Measurements from ENCODE around the gene HEBP2. TPM values are rescaled to one million over a fixed set of nuclear protein-coding genes. Genes with fewer than 3 reads are reported as not detected.
A peak's percentile ranks its signal among the peaks of the same experiment; 100 is the strongest.

Gene HEBP2
- total RNA-seq, 2 donors from 2014 or later, result 36.5 to 41.1 TPM

- Mint-ChIP-seq H3K4me1 (ENCODE audit: low read depth) (no peaks in the 10 kb centered on the region), H3K9me3 (no peaks in the 10 kb centered on the region), H3K27ac (no peak overlapping the region), H3K27me3 (ENCODE audit: low read depth) (no peaks in the 10 kb centered on the region), H3K4me3 (no peak overlapping the region), H3K36me3 (ENCODE audit: insufficient read depth in 2 of 2) (no peaks in the 10 kb centered on the region)
- DNase-seq (no peak), ATAC-seq (replicated peaks in 1 of 2) (no peak)
Observed at GRCh38 chr6:138434096-138434495, 30.1 kb downstream of the HEBP2 start.

GRCh38 chr6:138434925-138435324, 30.9 kb downstream of the HEBP2 start:
- Mint-ChIP-seq H3K4me3 (no peak overlapping the region), H3K27ac (no peak overlapping the region), H3K27me3 (ENCODE audit: low read depth) (no peaks in the 10 kb centered on the region), H3K36me3 (ENCODE audit: insufficient read depth in 2 of 2) (no peaks in the 10 kb centered on the region), H3K4me1 (ENCODE audit: low read depth) (no peaks in the 10 kb centered on the region), H3K9me3 (no peaks in the 10 kb centered on the region)
- DNase-seq (no peak), ATAC-seq (replicated peaks in 1 of 2) (no peak)

- H3K36me3 Mint-ChIP-seq (ENCODE audit: insufficient read depth in 2 of 2), result no peaks in the 10 kb centered on the region
Observed at GRCh38 chr6:138439546-138439945, 35.5 kb downstream of the HEBP2 start.

GRCh38 chr6:138440296-138440695, 36.3 kb downstream of the HEBP2 start:
- no peak overlapping the region for H3K27ac Mint-ChIP-seq
- no peaks in the 10 kb centered on the region for H3K27me3 Mint-ChIP-seq (ENCODE audit: low read depth)
- H3K4me1 Mint-ChIP-seq (ENCODE audit: low read depth), result no peaks in the 10 kb centered on the region
- ATAC-seq (replicated peaks in 1 of 2) (no peak), DNase-seq (no peak)
- no peak overlapping the region for H3K4me3 Mint-ChIP-seq
- H3K36me3 Mint-ChIP-seq (ENCODE audit: insufficient read depth in 2 of 2), result no peaks in the 10 kb centered on the region
- H3K9me3 Mint-ChIP-seq, result no peaks in the 10 kb centered on the region

More at GRCh38 chr6:138439546-138439945, 35.5 kb downstream of the HEBP2 start:
- ATAC-seq (replicated peaks in 1 of 2) (no peak), DNase-seq (no peak)
- no peaks in the 10 kb centered on the region for H3K27me3 Mint-ChIP-seq (ENCODE audit: low read depth)
- no peak overlapping the region for H3K4me3 Mint-ChIP-seq
- no peaks in the 10 kb centered on the region for H3K4me1 Mint-ChIP-seq (ENCODE audit: low read depth)
- no peaks in the 10 kb centered on the region for H3K9me3 Mint-ChIP-seq
- H3K27ac Mint-ChIP-seq, result no peak overlapping the region

- H3K9me3 Mint-ChIP-seq, result no peaks in the 10 kb centered on the region
- no peak overlapping the region for H3K4me3 Mint-ChIP-seq
- H3K36me3 Mint-ChIP-seq (ENCODE audit: insufficient read depth in 2 of 2), result no peaks in the 10 kb centered on the region
- ATAC-seq (replicated peaks in 1 of 2), result no peak
- no peak overlapping the region for H3K27ac Mint-ChIP-seq
- H3K4me1 Mint-ChIP-seq (ENCODE audit: low read depth), result no peaks in the 10 kb centered on the region
- H3K27me3 Mint-ChIP-seq (ENCODE audit: low read depth), result no peaks in the 10 kb centered on the region
- DNase-seq, result no peak
Observed at GRCh38 chr6:138440758-138441357, 36.8 kb downstream of the HEBP2 start.

- no peak for ATAC-seq (replicated peaks in 1 of 2)
Observed at GRCh38 chr6:138441965-138442364, 37.9 kb downstream of the HEBP2 start.

GRCh38 chr6:138442663-138443062, 38.6 kb downstream of the HEBP2 start:
- Mint-ChIP-seq H3K4me1 (ENCODE audit: low read depth) (no peaks in the 10 kb centered on the region), H3K4me3 (no peak overlapping the region), H3K36me3 (ENCODE audit: insufficient read depth in 2 of 2) (no peaks in the 10 kb centered on the region), H3K27me3 (ENCODE audit: low read depth) (no peaks in the 10 kb centered on the region), H3K27ac (no peak overlapping the region), H3K9me3 (no peaks in the 10 kb centered on the region)
- ATAC-seq (replicated peaks in 1 of 2) (no peak), DNase-seq (no peak)

More at GRCh38 chr6:138441965-138442364, 37.9 kb downstream of the HEBP2 start:
- Mint-ChIP-seq H3K27ac (no peak overlapping the region), H3K27me3 (ENCODE audit: low read depth) (no peaks in the 10 kb centered on the region), H3K9me3 (no peaks in the 10 kb centered on the region), H3K4me1 (ENCODE audit: low read depth) (no peaks in the 10 kb centered on the region), H3K4me3 (no peak overlapping the region), H3K36me3 (ENCODE audit: insufficient read depth in 2 of 2) (no peaks in the 10 kb centered on the region)
- DNase-seq, result no peak

- H3K27ac Mint-ChIP-seq, result no peak overlapping the region
- no peaks in the 10 kb centered on the region for H3K36me3 Mint-ChIP-seq (ENCODE audit: insufficient read depth in 2 of 2)
- H3K27me3 Mint-ChIP-seq (ENCODE audit: low read depth), result no peaks in the 10 kb centered on the region
- H3K4me3 Mint-ChIP-seq, result no peak overlapping the region
- no peak for ATAC-seq (replicated peaks in 1 of 2)
- H3K4me1 Mint-ChIP-seq (ENCODE audit: low read depth), result no peaks in the 10 kb centered on the region
- no peaks in the 10 kb centered on the region for H3K9me3 Mint-ChIP-seq
- DNase-seq, result no peak
Observed at GRCh38 chr6:138443979-138444378, 40.0 kb downstream of the HEBP2 start.

- Mint-ChIP-seq H3K9me3 (no peaks in the 10 kb centered on the region), H3K36me3 (ENCODE audit: insufficient read depth in 2 of 2) (no peaks in the 10 kb centered on the region), H3K4me3 (no peak overlapping the region), H3K4me1 (ENCODE audit: low read depth) (no peaks in the 10 kb centered on the region), H3K27me3 (ENCODE audit: low read depth) (no peaks in the 10 kb centered on the region), H3K27ac (no peak overlapping the region)
- ATAC-seq (replicated peaks in 1 of 2) (no peak), DNase-seq (no peak)
Observed at GRCh38 chr6:138446821-138447220, 42.8 kb downstream of the HEBP2 start.

GRCh38 chr6:138450445-138450844, 46.4 kb downstream of the HEBP2 start:
- H3K27me3 Mint-ChIP-seq (ENCODE audit: low read depth), result no peaks in the 10 kb centered on the region
- H3K4me1 Mint-ChIP-seq (ENCODE audit: low read depth), result peaks cover 10% of the 10 kb centered on the region
- DNase-seq, result no peak
- no peak overlapping the region for H3K27ac Mint-ChIP-seq
- peaks cover 0 to 2% of the 10 kb centered on the region in 2 donors for H3K9me3 Mint-ChIP-seq
- no peak for ATAC-seq (replicated peaks in 1 of 2)
- H3K4me3 Mint-ChIP-seq, result no peak overlapping the region
- H3K36me3 Mint-ChIP-seq (ENCODE audit: insufficient read depth in 2 of 2), result no peaks in the 10 kb centered on the region

GRCh38 chr6:138451043-138451442, 47.0 kb downstream of the HEBP2 start:
- Mint-ChIP-seq H3K27me3 (ENCODE audit: low read depth) (no peaks in the 10 kb centered on the region), H3K9me3 (peaks cover 0 to 2% of the 10 kb centered on the region in 2 donors), H3K4me3 (no peak overlapping the region), H3K36me3 (ENCODE audit: insufficient read depth in 2 of 2) (no peaks in the 10 kb centered on the region), H3K4me1 (ENCODE audit: low read depth) (peaks cover 16% of the 10 kb centered on the region), H3K27ac (no peak overlapping the region)
- DNase-seq (no peak), ATAC-seq (replicated peaks in 1 of 2) (no peak)

GRCh38 chr6:138454981-138455706, 51.1 kb downstream of the HEBP2 start:
- no peaks in the 10 kb centered on the region for H3K36me3 Mint-ChIP-seq (ENCODE audit: insufficient read depth in 2 of 2)
- ATAC-seq (replicated peaks in 1 of 2), result peak; percentile 83 to 90
- H3K9me3 Mint-ChIP-seq, result peaks cover 0 to 2% of the 10 kb centered on the region in 2 donors
- no peaks in the 10 kb centered on the region for H3K27me3 Mint-ChIP-seq (ENCODE audit: low read depth)
- peaks cover 27% of the 10 kb centered on the region for H3K4me1 Mint-ChIP-seq (ENCODE audit: low read depth)
- DNase-seq, result peak; percentile 19 to 49
- peak overlapping the region; percentile 39 to 62 for H3K4me3 Mint-ChIP-seq
- peak overlapping the region; percentile 35 for H3K27ac Mint-ChIP-seq

- no peaks in the 10 kb centered on the region for H3K36me3 Mint-ChIP-seq (ENCODE audit: insufficient read depth in 2 of 2)
- H3K27ac Mint-ChIP-seq, result peak overlapping the region; percentile 19
- H3K4me1 Mint-ChIP-seq (ENCODE audit: low read depth), result peaks cover 27% of the 10 kb centered on the region
- H3K27me3 Mint-ChIP-seq (ENCODE audit: low read depth), result no peaks in the 10 kb centered on the region
- ATAC-seq (replicated peaks in 1 of 2) (peak; percentile 46 to 63), DNase-seq (no peak)
- H3K4me3 Mint-ChIP-seq, result peak overlapping the region; percentile 39 to 62
- H3K9me3 Mint-ChIP-seq, result peaks cover 0 to 2% of the 10 kb centered on the region in 2 donors
Observed at GRCh38 chr6:138455746-138456400, 51.9 kb downstream of the HEBP2 start.

Data from activated T-cell treated with anti-CD3 and anti-CD28 coated beads, Interleukin-2, amount 50 U/mL, for 72 hours (primary cell).